HG03521 (cell line): Measurements from ENCODE around the gene NPIPA7.
"Not testable (repeated sequence)": the region's sequence is repeated elsewhere in the genome, so short reads cannot be mapped to it uniquely, and the experiment has no call there.

Experiments
- ATAC-seq: cut with Tn5 transposase; IDR thresholded peaks from one replicate; pipeline ENCODE4 v1.9.1; 2021; ENCODE audit warnings: mild to moderate bottlenecking, moderate library complexity; ENCODE audit not compliant: unreplicated experiment

Gene NPIPA7

DNA sequence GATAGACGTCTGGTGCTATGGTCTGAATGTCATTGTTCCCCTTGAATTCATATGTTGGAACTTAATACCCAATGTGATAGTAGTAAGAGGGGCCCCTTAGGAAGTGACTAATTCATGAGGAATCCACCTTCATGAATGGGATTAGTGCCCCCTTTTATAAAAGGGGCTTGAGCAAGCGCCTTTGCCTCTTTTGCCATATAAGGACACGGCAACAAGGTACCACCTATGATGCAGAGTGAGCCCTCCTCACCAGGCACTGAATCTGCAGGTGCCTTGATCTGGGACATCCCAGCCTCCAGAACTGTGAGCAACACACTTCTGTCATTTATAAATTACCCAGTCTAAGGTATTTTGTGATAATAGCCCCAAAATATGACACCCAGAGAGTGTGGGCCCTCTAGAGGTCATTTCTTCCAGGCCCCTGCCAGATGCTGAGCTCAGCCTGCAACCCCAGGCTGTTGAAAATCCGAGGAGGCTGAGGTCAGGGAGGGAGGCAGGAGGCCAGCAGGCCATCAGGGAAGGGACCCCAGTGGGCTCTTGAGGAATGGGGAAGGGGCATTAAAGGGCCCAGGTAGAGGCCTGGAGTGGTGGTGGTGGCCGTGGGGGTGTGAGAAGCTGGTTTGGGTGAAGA lies 39.1 kb downstream of the NPIPA7 start:
- not testable (repeated sequence) for ATAC-seq

DNA sequence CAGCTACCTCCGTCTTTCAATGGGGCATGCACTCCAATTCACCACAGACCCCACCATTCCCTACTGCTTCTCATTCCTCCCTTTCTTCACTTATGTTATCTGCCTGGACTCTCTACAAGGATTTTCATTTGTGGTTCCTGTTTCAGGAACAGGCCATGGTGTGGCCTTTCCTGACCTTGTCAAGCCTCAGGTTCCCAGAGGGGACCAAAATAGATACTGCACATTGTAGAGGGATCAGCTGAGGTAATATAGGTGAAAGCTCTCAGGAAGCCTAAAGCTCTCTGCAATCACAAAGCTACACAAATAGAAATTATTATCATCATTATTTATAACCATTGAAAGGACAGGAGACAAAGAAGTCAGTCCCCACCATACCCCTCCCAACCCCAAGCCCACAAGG lies 41.6 kb downstream of the NPIPA7 start:
- not testable (repeated sequence) for ATAC-seq

DNA sequence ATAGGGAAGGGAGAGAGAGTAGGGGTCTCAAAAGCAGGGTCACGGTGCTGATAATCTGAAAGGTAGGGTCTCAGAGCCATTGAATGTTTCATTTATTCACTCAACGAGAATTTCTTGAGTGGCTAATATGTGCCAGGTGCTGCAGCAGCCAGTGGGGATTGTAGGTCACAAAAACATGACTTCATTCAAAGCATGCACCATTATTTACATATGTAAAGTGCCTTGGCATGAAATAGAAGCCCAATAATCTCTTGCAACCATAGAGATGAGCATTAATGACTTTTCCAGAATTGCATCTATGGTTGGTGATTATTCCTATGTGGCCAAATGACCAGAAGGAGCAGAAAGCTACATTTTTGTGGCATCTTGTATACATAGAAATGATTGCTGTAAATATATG lies 46.2 kb downstream of the NPIPA7 start:
- not testable (repeated sequence) for ATAC-seq

- ATAC-seq, result not testable (repeated sequence)
Observed at GRCh38 chr16:16431135-16431534, 52.2 kb downstream of the NPIPA7 start.

- not testable (repeated sequence) for ATAC-seq
Observed at GRCh38 chr16:16434711-16435110, 55.8 kb downstream of the NPIPA7 start.

DNA sequence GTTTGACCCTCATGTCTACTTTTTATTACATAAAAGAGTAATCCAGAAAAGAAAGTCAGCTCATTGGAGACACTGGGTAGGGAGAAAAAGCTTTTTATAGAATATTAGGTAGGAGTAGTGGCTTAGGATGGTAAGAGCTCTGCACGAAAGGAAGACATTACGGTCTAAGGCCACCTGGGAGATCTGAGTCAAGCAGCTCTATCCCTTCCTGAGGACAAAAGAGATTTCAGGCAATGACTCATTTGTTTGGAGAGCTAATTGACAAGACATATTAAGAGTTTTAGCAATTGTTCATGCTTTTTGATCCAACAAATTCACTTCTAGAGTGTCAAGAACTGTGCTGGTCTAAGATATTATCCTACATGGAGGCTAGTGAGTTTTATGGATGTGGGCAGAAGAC lies 62.5 kb downstream of the NPIPA7 start:
- ATAC-seq, result not testable (repeated sequence)
